Islet of Langerhans (tissue), 1 donor: ENCODE measurements around the gene HERC4.

ENCODE experiments used
- FAIRE-seq: peaks from one replicate; lab custom pipeline; 2011; peaks lifted over from hg19 to GRCh38; lab: Jason Lieb, UNC

HERC4 gene

DNA sequence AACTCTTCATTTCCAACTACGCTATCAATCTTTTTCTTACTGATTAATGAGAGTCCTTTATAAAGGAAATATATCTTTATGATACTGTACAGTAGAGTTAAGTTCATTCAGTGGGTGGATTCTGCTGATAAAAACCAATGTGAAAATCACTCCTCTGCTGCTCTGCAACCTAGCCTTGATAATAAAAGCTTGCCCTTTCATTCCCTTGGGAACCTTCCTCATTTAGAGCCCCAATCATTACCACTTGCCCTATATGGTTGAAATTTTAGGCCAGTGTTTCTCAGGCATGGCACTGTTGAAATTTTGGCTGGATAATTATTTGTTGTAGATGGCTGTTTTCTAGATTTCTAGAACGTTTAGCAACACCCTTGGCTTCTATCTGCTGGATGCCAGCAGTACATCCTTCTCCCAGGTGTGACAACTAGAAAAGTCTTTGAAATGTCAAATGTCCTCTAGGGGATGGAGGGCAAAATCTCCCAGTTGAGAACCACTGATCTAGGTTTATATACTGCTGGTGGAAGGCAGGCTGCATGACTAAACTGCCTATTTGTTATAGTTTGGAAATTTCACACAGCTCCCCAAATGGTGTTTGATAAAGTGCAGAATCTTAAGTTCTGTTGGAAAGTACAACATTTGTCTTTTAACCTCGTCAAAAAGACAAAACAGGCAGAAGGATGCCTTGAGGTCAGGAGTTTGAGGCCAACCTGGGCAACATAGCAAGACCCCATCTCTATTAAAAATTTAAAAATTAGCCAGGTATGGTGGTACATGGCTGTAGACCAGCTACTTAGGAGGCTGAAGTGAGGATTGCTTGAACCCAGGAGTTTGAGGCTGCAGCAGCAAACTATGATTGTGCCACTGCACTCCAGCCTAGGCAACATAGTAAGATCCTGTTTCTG is 199.5 kb downstream of the HERC4 start:
- no peak for FAIRE-seq
